ENCODE results near the gene LRRC23.
A peak's percentile ranks its signal among the peaks of the same experiment; 100 is the strongest.
"Not testable (repeated sequence)": the region's sequence is repeated elsewhere in the genome, so short reads cannot be mapped to it uniquely, and the experiment has no call there.

Gene LRRC23

GRCh38 chr12:6872073-6873048, 32.3 kb upstream of the LRRC23 start:
- DNase-seq (ENCODE audit: low read depth) = peak; percentile 84

GRCh38 chr12:6873094-6874014, 31.3 kb upstream of the LRRC23 start, which contains the start of gene SPSB2:
Gene SPSB2, minus strand, starts transcription at chr12:6873303. Its CDS starts 402 bp downstream, at chr12:6872901.
- peak; percentile 99 for DNase-seq (ENCODE audit: low read depth)

GRCh38 chr12:6874015-6874368, 30.6 kb upstream of the LRRC23 start:
- DNase-seq (ENCODE audit: low read depth) = not testable (repeated sequence)

GRCh38 chr12:6879824-6880223, 24.8 kb upstream of the LRRC23 start:
- not testable (repeated sequence) for DNase-seq (ENCODE audit: low read depth)

- no peak for DNase-seq (ENCODE audit: low read depth)
Measured at GRCh38 chr12:6883252-6883651, 21.4 kb upstream of the LRRC23 start.

- no peak for DNase-seq (ENCODE audit: low read depth)
Measured at GRCh38 chr12:6883683-6884082, 20.9 kb upstream of the LRRC23 start.

- DNase-seq (ENCODE audit: low read depth) = no peak
Measured at GRCh38 chr12:6884539-6884938, 20.1 kb upstream of the LRRC23 start.

GRCh38 chr12:6886206-6886999, 18.2 kb upstream of the LRRC23 start:
- DNase-seq (ENCODE audit: low read depth) = not testable (repeated sequence)

- DNase-seq (ENCODE audit: low read depth) = no peak
Measured at GRCh38 chr12:6887460-6887859, 17.2 kb upstream of the LRRC23 start.

- DNase-seq (ENCODE audit: low read depth) = no peak
Measured at GRCh38 chr12:6888360-6888759, 16.3 kb upstream of the LRRC23 start.

GRCh38 chr12:6888794-6889193, 15.8 kb upstream of the LRRC23 start:
- not testable (repeated sequence) for DNase-seq (ENCODE audit: low read depth)

GRCh38 chr12:6889775-6890573, 14.6 kb upstream of the LRRC23 start:
- DNase-seq (ENCODE audit: low read depth) = not testable (repeated sequence)

GRCh38 chr12:6890789-6891645, 13.6 kb upstream of the LRRC23 start:
- DNase-seq (ENCODE audit: low read depth) = peak; percentile 98

GRCh38 chr12:6891646-6892001, 13.0 kb upstream of the LRRC23 start:
- DNase-seq (ENCODE audit: low read depth) = no peak

- not testable (repeated sequence) for DNase-seq (ENCODE audit: low read depth)
Measured at GRCh38 chr12:6892683-6893082, 11.9 kb upstream of the LRRC23 start.

- no peak for DNase-seq (ENCODE audit: low read depth)
Measured at GRCh38 chr12:6894321-6894720, 10.3 kb upstream of the LRRC23 start.

- DNase-seq (ENCODE audit: low read depth) = no peak
Measured at GRCh38 chr12:6896846-6897435, 7.7 kb upstream of the LRRC23 start.

- DNase-seq (ENCODE audit: low read depth) = no peak
Measured at GRCh38 chr12:6899427-6899826, 5.2 kb upstream of the LRRC23 start.

- DNase-seq (ENCODE audit: low read depth) = no peak
Measured at GRCh38 chr12:6899837-6900519, 4.6 kb upstream of the LRRC23 start.

Measured in activated T-cell treated with anti-CD3 and anti-CD28 coated beads for 1 hour (primary cell).